Ectodermal cell (in vitro differentiated cells): ENCODE results near the gene SLC2A9.

Experiments used
- H3K27ac ChIP-seq: 2 replicates; pipeline ENCODE4 v1.7.0; 2013; ENCODE audit warnings: mild to moderate bottlenecking, low read depth, low read length; ENCODE audit not compliant: insufficient read depth, poor library complexity, severe bottlenecking
- H3K27me3 ChIP-seq: 2 replicates; pipeline ENCODE4 v1.7.0; 2013; ENCODE audit warnings: mild to moderate bottlenecking, low read length; ENCODE audit not compliant: insufficient read depth, control insufficient read depth, poor library complexity, severe bottlenecking
- H3K36me3 ChIP-seq: one replicate; pipeline ENCODE4 v1.7.0; 2013; ENCODE audit warnings: low read length; ENCODE audit not compliant: control insufficient read depth, insufficient read depth
- H3K4me1 ChIP-seq: one replicate; pipeline ENCODE4 v1.7.0; 2013; ENCODE audit warnings: low read length; ENCODE audit not compliant: control insufficient read depth, insufficient read depth
- H3K4me3 ChIP-seq: 2 replicates; pipeline ENCODE4 v1.7.0; 2013; ENCODE audit warnings: low read depth, low read length, control low read depth; ENCODE audit not compliant: insufficient read depth
- H3K9me3 ChIP-seq: 2 replicates; pipeline ENCODE4 v1.7.0; 2013; ENCODE audit warnings: mild to moderate bottlenecking, low read length, moderate library complexity; ENCODE audit not compliant: control insufficient read depth
- WGBS, 2 experiments: methylation state at CpG; one replicate each; pipeline ENCODE4 v1.1.7; 2013; ENCODE audit warnings: missing lambda C conversion rate in 2 of 2; 5-methylcytosine and 5-hydroxymethylcytosine counted together

Gene SLC2A9

DNA sequence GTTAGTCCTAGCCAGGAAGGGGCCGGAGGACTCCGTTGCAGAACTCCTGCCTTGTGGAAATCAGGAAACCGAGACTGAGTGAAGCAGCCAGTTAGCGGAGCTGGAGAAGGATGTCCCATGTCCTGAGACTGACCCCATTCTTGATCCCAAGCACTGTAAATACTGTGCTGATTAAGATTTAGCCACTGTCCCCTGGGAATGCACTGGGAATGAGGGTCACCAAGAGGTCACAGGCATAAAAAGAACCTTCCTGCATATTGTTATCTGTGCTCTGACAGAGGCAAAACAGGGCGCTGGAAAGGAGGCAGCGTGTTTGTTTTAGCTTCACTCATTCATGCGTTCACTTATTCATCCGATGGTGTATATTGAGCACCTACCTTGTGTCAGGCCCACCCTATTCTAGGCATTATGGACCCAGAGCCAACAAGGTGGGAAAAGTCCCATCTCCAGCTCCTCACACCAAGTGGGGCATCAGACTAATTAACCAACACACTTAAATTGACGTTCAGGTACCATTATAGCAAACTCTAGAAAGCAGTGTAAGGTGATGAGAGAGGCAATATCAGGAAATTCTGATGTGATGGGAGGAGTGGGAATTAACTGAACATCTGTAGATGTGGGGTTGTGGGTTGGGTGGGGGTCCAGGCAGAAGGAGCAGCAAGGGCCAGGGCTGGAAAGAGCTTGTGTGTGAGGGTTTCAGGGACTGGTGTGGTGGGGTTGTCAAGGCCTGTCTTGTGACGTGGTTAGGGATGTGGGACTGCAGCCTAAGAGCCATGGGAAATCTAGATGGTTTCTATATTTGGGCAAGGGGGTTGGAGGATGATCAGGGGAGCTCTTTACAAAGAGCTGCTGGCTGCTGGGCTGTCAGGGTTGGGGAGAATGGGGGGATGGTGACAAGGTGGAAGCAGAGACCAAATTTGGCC is 10.6 kb upstream of the SLC2A9 start:
- Histone ChIP-seq H3K4me3 (no peak overlapping the region), H3K36me3 (no peaks in the 10 kb centered on the region), H3K27ac (peak overlapping the region; percentile 47), H3K9me3 (no peaks in the 10 kb centered on the region), H3K4me1 (peaks cover 26% of the 10 kb centered on the region), H3K27me3 (no peaks in the 10 kb centered on the region)
- WGBS, 2 experiments, result 78 to 79% methylated on average over 10 of the region's 10 CpGs

DNA sequence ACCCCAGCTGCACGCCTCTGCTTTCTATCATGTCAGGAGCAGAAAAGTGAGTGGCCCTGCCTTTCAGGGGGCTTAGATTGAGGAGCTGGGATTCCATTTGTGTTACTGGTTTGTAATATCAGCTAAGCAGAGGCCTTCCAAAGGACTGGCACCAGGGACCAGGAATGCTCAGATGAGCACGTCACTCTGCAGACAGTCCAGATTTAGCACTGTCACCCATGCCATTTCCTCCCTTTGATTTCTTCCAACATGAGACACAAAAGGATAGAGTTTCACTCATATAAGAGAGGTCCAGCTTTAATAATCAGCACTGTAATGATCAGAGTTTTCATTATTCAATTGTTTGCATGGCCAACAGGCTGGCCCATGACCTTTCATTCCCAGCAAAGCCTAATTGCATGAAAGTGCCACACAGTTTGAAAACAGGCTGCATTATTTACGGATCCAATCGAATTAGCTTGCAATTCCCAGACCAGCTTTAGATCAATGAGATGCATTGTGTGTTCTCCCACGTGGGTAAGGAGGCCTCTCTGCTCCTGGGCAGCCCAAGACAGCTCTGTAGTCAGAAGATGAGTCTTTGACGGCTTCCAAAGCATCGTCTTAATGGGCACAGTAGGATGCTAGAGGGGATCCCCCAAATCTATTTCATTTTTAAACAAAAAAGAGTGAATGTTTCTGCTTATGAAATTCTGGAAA is 9.8 kb upstream of the SLC2A9 start:
- no peak overlapping the region for H3K4me3 ChIP-seq
- 79 to 81% methylated on average over 7 of the region's 7 CpGs for WGBS, 2 experiments
- H3K36me3 ChIP-seq, result no peaks in the 10 kb centered on the region
- peak overlapping the region; percentile 47 for H3K27ac ChIP-seq
- no peaks in the 10 kb centered on the region for H3K27me3 ChIP-seq
- H3K9me3 ChIP-seq, result no peaks in the 10 kb centered on the region
- peaks cover 26% of the 10 kb centered on the region for H3K4me1 ChIP-seq

- Histone ChIP-seq H3K27ac (no peak overlapping the region), H3K36me3 (no peaks in the 10 kb centered on the region), H3K4me3 (no peak overlapping the region), H3K27me3 (no peaks in the 10 kb centered on the region), H3K4me1 (peaks cover 26% of the 10 kb centered on the region), H3K9me3 (no peaks in the 10 kb centered on the region)
- 90 to 92% methylated on average over 4 of the region's 4 CpGs for WGBS, 2 experiments
Observed at GRCh38 chr4:10029403-10029802, 8.1 kb upstream of the SLC2A9 start.

- 78 to 85% methylated on average over 4 of the region's 4 CpGs for WGBS, 2 experiments
- Histone ChIP-seq H3K4me1 (peaks cover 22% of the 10 kb centered on the region), H3K4me3 (no peak overlapping the region), H3K27me3 (no peaks in the 10 kb centered on the region), H3K36me3 (no peaks in the 10 kb centered on the region), H3K27ac (no peak overlapping the region), H3K9me3 (no peaks in the 10 kb centered on the region)
Observed at GRCh38 chr4:10028910-10029309, 7.6 kb upstream of the SLC2A9 start.

DNA sequence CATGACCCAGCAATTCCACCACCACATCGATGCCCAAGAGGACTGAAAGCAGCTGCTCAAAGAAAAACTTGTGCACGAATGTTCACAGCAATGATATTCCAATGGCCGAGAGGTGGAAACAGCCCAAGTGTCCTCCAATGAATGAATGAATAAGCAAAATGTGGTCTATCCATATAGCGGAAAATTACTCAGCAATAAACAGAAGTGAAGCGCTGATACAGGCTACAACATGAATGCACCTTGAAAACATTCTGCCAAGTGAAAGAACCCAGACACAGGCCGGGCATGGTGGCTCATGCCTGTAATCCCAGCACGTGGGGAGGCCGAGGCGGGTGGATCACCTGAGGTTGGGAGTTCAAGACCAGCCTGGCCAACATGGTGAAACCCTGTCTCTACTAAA is 5.2 kb upstream of the SLC2A9 start:
- WGBS, 2 experiments, result 82% methylated on average over 9 of the region's 9 CpGs
- Histone ChIP-seq H3K9me3 (no peaks in the 10 kb centered on the region), H3K27ac (no peak overlapping the region), H3K4me3 (no peak overlapping the region), H3K27me3 (no peaks in the 10 kb centered on the region), H3K4me1 (peaks cover 8% of the 10 kb centered on the region), H3K36me3 (no peaks in the 10 kb centered on the region)

GRCh38 chr4:10025230-10025806 is 4.0 kb upstream of the SLC2A9 start:
- 77 to 78% methylated on average over 3 of the region's 3 CpGs for WGBS, 2 experiments
- H3K36me3 ChIP-seq, result no peaks in the 10 kb centered on the region
- H3K27ac ChIP-seq, result no peak overlapping the region
- no peaks in the 10 kb centered on the region for H3K27me3 ChIP-seq
- H3K4me1 ChIP-seq, result no peaks in the 10 kb centered on the region
- H3K4me3 ChIP-seq, result no peak overlapping the region
- H3K9me3 ChIP-seq, result no peaks in the 10 kb centered on the region

GRCh38 chr4:10024303-10024702 is 3.0 kb upstream of the SLC2A9 start:
- Histone ChIP-seq H3K27ac (no peak overlapping the region), H3K27me3 (peaks cover 9% of the 10 kb centered on the region), H3K4me1 (no peaks in the 10 kb centered on the region), H3K9me3 (no peaks in the 10 kb centered on the region), H3K36me3 (no peaks in the 10 kb centered on the region), H3K4me3 (no peak overlapping the region)
- WGBS, 2 experiments, result 91 to 93% methylated on average over 2 of the region's 2 CpGs

DNA sequence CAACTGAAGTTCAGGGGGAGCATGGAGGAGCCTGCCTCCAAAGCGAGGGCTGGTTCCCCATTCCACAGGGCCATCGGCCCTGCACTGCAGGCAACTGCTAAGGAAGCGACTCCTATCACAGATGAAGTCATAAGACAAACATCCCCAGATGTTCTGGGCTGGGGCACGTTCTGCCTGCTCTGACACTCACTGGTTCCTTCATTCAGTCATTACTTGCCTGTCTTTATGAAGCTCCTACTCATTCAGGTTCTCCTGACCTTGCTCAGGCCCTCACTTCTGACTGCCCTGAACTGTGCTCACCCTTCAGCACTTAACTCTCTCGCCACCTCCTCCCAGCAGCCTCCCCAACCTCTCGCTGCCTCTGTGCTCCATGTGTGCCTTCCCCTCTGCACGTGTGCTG is 2.5 kb upstream of the SLC2A9 start:
- whole genome bisulfite sequencing, 2 experiments, result 92 to 93% methylated on average over 7 of the region's 7 CpGs
- no peak overlapping the region for H3K4me3 ChIP-seq
- H3K36me3 ChIP-seq, result no peaks in the 10 kb centered on the region
- H3K27me3 ChIP-seq, result peaks cover 10% of the 10 kb centered on the region
- no peaks in the 10 kb centered on the region for H3K4me1 ChIP-seq
- H3K9me3 ChIP-seq, result no peaks in the 10 kb centered on the region
- no peak overlapping the region for H3K27ac ChIP-seq

- H3K36me3 ChIP-seq, result no peaks in the 10 kb centered on the region
- H3K4me3 ChIP-seq, result no peak overlapping the region
- no peak overlapping the region for H3K27ac ChIP-seq
- H3K9me3 ChIP-seq, result no peaks in the 10 kb centered on the region
- H3K27me3 ChIP-seq, result peaks cover 10% of the 10 kb centered on the region
- H3K4me1 ChIP-seq, result no peaks in the 10 kb centered on the region
- WGBS, 2 experiments, result 90 to 95% methylated on average over 5 of the region's 5 CpGs
Observed at GRCh38 chr4:10023050-10023419, 1.7 kb upstream of the SLC2A9 start.

- no peaks in the 10 kb centered on the region for H3K36me3 ChIP-seq
- 83 to 84% methylated on average over 14 of the region's 14 CpGs for whole genome bisulfite sequencing, 2 experiments
- H3K9me3 ChIP-seq, result no peaks in the 10 kb centered on the region
- H3K27me3 ChIP-seq, result peaks cover 10% of the 10 kb centered on the region
- H3K27ac ChIP-seq, result no peak overlapping the region
- H3K4me3 ChIP-seq, result no peak overlapping the region
- no peaks in the 10 kb centered on the region for H3K4me1 ChIP-seq
Observed at GRCh38 chr4:10022346-10023049, 1.2 kb upstream of the SLC2A9 start.
